ENCODE measurements around the gene C3. TPM values are rescaled to one million over a fixed set of nuclear protein-coding genes. Genes with fewer than 3 reads are reported as not detected.

Gene C3
- total RNA-seq, 6 experiments from 2014 or later: 0.82 to 1.5 (median 1.2) TPM

GRCh38 chr19:6693681-6694080 is 26.8 kb downstream of the C3 start:
- no peak for DNase-seq
- TF ChIP-seq, protein P1, sequence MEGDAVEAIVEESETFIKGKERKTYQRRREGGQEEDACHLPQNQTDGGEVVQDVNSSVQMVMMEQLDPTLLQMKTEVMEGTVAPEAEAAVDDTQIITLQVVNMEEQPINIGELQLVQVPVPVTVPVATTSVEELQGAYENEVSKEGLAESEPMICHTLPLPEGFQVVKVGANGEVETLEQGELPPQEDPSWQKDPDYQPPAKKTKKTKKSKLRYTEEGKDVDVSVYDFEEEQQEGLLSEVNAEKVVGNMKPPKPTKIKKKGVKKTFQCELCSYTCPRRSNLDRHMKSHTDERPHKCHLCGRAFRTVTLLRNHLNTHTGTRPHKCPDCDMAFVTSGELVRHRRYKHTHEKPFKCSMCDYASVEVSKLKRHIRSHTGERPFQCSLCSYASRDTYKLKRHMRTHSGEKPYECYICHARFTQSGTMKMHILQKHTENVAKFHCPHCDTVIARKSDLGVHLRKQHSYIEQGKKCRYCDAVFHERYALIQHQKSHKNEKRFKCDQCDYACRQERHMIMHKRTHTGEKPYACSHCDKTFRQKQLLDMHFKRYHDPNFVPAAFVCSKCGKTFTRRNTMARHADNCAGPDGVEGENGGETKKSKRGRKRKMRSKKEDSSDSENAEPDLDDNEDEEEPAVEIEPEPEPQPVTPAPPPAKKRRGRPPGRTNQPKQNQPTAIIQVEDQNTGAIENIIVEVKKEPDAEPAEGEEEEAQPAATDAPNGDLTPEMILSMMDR (IDR thresholded peaks at IDR 0.05): no peak
- Mint-ChIP-seq H3K36me3 (ENCODE audit: low read depth) (no peaks in the 10 kb centered on the region), H3K9me3 (peaks cover 2% of the 10 kb centered on the region; the same call in 1 of the 2 replicates), H3K4me3 (no peak overlapping the region), H3K4me1 (ENCODE audit: low read depth) (no peaks in the 10 kb centered on the region), H3K27ac (no peak overlapping the region), H3K27me3 (ENCODE audit: insufficient read depth) (peaks cover 4% of the 10 kb centered on the region)

DNA sequence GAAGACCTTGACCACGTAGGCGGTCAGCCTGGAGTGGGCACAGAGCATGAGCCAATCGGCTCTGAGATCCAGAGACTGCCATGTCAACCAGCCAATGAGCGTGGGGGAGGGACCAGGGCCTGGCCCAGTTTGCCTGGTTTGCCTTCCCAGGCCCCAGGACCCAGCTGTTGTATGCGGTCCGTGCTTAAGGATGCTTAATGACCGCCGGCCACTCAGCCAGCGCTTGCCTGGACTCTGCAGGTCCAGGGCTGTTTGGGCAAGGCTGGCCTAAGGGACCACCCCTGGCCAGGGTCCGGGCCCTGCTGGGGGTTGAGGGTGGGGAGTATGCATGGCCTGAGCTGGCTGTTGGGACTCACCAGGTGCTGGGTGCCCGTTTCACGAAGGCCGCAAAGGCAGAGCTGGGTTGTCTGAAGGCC is 27.4 kb downstream of the C3 start:
- TF ChIP-seq, protein P1 (IDR thresholded peaks at IDR 0.05): no peak
- Mint-ChIP-seq H3K36me3 (ENCODE audit: low read depth) (no peaks in the 10 kb centered on the region), H3K4me3 (no peak overlapping the region), H3K4me1 (ENCODE audit: low read depth) (no peaks in the 10 kb centered on the region), H3K9me3 (peaks cover 4% of the 10 kb centered on the region; the same call in 1 of the 2 replicates), H3K27me3 (ENCODE audit: insufficient read depth) (peaks cover 2% of the 10 kb centered on the region), H3K27ac (no peak overlapping the region)
- no peak for DNase-seq

DNA sequence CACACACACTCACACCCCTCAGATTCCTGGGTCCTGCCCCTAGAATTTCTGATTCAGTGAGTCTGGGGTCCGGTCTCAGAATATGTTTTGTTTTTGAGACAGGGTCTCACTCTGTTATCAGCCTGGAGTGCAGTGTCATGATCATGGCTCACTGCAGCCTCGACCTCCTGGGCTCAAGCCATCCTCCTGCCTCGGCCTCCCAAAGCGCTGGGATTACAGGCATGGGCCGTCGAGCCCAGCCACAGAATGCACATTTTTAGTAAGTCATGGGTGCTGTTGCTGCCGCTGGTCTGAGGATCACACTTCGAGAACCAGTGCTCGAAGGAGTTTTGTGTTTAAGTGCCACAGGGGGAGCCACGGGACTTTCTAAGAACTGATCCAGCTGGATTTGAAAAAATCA is 28.4 kb downstream of the C3 start:
- Mint-ChIP-seq H3K27ac (no peak overlapping the region), H3K27me3 (ENCODE audit: insufficient read depth) (peaks cover 1% of the 10 kb centered on the region), H3K9me3 (peaks cover 4% of the 10 kb centered on the region; the same call in 1 of the 2 replicates), H3K36me3 (ENCODE audit: low read depth) (no peaks in the 10 kb centered on the region), H3K4me3 (no peak overlapping the region), H3K4me1 (ENCODE audit: low read depth) (no peaks in the 10 kb centered on the region)
- TF ChIP-seq, protein P1 (IDR thresholded peaks at IDR 0.05): no peak
- no peak for DNase-seq

GRCh38 chr19:6691342-6691741 is 29.1 kb downstream of the C3 start:
- Mint-ChIP-seq H3K4me3 (no peak overlapping the region), H3K4me1 (ENCODE audit: low read depth) (no peaks in the 10 kb centered on the region), H3K27ac (no peak overlapping the region), H3K36me3 (ENCODE audit: low read depth) (no peaks in the 10 kb centered on the region), H3K27me3 (ENCODE audit: insufficient read depth) (peaks cover 1% of the 10 kb centered on the region), H3K9me3 (peaks cover 4% of the 10 kb centered on the region; the same call in 1 of the 2 replicates)
- TF ChIP-seq, protein P1 (IDR thresholded peaks at IDR 0.05): no peak
- no peak for DNase-seq

- H3K27ac Mint-ChIP-seq: no peak overlapping the region
- no peaks in the 10 kb centered on the region for H3K4me1 Mint-ChIP-seq (ENCODE audit: low read depth)
- H3K27me3 Mint-ChIP-seq (ENCODE audit: insufficient read depth): peaks cover 2% of the 10 kb centered on the region
- no peak overlapping the region for H3K4me3 Mint-ChIP-seq
- H3K36me3 Mint-ChIP-seq (ENCODE audit: low read depth): no peaks in the 10 kb centered on the region
- DNase-seq: no peak
- TF ChIP-seq, protein P1 (IDR thresholded peaks at IDR 0.05): no peak
- H3K9me3 Mint-ChIP-seq: peaks cover 8% of the 10 kb centered on the region; the same call in 1 of the 2 replicates
Observed at GRCh38 chr19:6690160-6690885, 30.1 kb downstream of the C3 start.

Data from HFFc6 (cell line).